ENCODE measurements around the gene RAD9A.
"Not testable (repeated sequence)": the region's sequence is repeated elsewhere in the genome, so short reads cannot be mapped to it uniquely, and the experiment has no call there.

Gene RAD9A

DNA sequence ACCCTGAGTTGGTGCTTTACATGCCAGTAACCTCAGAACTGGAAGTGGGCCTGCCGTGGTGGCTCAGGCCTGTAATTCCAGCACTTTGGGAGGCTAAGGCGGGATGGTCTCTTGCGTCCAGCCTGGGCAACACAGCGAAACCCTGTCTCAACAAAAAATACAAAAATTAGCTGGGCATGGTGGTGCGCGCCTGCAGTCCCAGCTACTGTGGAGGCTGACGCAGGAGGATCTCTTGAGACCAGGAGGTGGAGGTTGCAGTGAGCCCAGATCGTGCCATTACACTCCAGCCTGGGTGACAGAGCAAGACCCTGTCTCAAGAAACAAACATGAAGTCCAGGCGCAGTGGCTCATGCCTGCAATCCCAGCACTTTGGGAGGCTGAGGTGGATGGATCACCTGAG, 11.3 kb downstream of the RAD9A start:
- CTCF ChIA-PET, result interaction anchor here (1.3 kb wide), 1 partner anchor 46 kb away, joined by 3 read pairs; no protein-coding TSS in a partner anchor
- not testable (repeated sequence) for H3K27ac ChIP-seq (ENCODE audit: extremely low read depth, low read depth, low read length); H3K9me3 ChIP-seq (ENCODE audit: control insufficient read depth, insufficient read depth, low read depth, low read length); H3K4me1 ChIP-seq (ENCODE audit: control insufficient read depth, insufficient read depth, low read length); H3K4me3 ChIP-seq (ENCODE audit: low read depth, low read length)
- peaks cover 0 to 25% of the 10 kb centered on the region in 2 experiments; a peak in 1 of 3 replicates for H3K36me3 ChIP-seq (ENCODE audit: control insufficient read depth in 2 of 2, insufficient read depth in 1 of 2, low read length in 2 of 2)
- POLR2A ChIA-PET, result interaction anchor here (0.7 to 2.8 kb wide), 4 partner anchors 9 to 36 kb away, joined by 9 to 25 read pairs (median 13); partner anchors contain the start of gene RPS6KB2

DNA sequence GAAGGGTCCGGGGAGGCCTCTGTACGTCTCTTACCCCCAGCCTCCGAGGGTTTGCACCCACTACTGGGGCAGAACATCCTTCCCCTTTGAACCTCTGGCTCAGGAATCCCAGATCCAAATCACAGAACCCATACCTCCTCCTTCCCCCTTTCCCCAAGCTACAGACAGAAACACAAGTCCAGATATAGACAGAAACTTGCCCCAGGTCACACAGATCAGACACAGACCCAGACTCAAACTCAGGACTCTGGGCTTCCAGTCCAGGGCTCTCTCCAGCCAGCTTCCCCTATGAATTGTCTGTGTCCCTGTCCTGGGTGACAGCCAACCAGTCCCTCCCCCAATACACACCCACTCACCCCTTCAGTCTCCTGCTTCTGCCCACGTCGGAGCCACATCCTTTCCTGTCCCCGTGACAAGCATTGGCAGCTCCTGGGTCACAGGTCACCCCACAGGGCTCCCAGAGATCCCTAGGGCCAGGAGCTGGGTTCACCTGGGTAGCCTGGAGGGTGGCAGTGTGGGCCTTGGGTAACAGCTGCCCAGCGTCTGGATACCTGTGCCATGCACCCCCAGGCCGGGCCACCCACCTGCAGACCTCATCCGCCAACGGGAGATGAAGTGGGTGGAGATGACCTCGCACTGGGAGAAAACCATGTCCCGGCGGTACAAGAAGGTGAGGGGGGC, 12.9 kb downstream of the RAD9A start:
- POLR2A ChIA-PET, result no interaction called here
- TF ChIP-seq ZNF701 (tag by site-specific recombination; IDR thresholded peaks at IDR 0.05), result no peak
- TF ChIP-seq EGR2 (tag by site-specific recombination; IDR thresholded peaks at IDR 0.05; ENCODE audit: low read depth), result peak; percentile 96
- no peak for TF ChIP-seq ZNF610 (tag by site-specific recombination; IDR thresholded peaks at IDR 0.05; ENCODE audit: borderline replicate concordance)
- TF ChIP-seq, protein P1, sequence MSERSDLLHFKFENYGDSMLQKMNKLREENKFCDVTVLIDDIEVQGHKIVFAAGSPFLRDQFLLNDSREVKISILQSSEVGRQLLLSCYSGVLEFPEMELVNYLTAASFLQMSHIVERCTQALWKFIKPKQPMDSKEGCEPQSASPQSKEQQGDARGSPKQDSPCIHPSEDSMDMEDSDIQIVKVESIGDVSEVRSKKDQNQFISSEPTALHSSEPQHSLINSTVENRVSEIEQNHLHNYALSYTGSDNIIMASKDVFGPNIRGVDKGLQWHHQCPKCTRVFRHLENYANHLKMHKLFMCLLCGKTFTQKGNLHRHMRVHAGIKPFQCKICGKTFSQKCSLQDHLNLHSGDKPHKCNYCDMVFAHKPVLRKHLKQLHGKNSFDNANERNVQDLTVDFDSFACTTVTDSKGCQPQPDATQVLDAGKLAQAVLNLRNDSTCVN (tag by site-specific recombination; optimal IDR thresholded peaks at IDR 0.05), result no peak
- TF ChIP-seq, protein P2, sequence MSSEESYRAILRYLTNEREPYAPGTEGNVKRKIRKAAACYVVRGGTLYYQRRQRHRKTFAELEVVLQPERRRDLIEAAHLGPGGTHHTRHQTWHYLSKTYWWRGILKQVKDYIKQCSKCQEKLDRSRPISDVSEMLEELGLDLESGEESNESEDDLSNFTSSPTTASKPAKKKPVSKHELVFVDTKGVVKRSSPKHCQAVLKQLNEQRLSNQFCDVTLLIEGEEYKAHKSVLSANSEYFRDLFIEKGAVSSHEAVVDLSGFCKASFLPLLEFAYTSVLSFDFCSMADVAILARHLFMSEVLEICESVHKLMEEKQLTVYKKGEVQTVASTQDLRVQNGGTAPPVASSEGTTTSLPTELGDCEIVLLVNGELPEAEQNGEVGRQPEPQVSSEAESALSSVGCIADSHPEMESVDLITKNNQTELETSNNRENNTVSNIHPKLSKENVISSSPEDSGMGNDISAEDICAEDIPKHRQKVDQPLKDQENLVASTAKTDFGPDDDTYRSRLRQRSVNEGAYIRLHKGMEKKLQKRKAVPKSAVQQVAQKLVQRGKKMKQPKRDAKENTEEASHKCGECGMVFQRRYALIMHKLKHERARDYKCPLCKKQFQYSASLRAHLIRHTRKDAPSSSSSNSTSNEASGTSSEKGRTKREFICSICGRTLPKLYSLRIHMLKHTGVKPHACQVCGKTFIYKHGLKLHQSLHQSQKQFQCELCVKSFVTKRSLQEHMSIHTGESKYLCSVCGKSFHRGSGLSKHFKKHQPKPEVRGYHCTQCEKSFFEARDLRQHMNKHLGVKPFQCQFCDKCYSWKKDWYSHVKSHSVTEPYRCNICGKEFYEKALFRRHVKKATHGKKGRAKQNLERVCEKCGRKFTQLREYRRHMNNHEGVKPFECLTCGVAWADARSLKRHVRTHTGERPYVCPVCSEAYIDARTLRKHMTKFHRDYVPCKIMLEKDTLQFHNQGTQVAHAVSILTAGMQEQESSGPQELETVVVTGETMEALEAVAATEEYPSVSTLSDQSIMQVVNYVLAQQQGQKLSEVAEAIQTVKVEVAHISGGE (tag by site-specific recombination; conservative IDR thresholded peaks at IDR 0.05; ENCODE audit: low read depth), result no peak
- TF ChIP-seq ZFHX2 (tag by site-specific recombination; conservative IDR thresholded peaks at IDR 0.05), result peak; percentile 99
- TF ChIP-seq, protein P3, sequence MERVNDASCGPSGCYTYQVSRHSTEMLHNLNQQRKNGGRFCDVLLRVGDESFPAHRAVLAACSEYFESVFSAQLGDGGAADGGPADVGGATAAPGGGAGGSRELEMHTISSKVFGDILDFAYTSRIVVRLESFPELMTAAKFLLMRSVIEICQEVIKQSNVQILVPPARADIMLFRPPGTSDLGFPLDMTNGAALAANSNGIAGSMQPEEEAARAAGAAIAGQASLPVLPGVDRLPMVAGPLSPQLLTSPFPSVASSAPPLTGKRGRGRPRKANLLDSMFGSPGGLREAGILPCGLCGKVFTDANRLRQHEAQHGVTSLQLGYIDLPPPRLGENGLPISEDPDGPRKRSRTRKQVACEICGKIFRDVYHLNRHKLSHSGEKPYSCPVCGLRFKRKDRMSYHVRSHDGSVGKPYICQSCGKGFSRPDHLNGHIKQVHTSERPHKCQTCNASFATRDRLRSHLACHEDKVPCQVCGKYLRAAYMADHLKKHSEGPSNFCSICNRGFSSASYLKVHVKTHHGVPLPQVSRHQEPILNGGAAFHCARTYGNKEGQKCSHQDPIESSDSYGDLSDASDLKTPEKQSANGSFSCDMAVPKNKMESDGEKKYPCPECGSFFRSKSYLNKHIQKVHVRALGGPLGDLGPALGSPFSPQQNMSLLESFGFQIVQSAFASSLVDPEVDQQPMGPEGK (tag by site-specific recombination; IDR thresholded peaks at IDR 0.05), result no peak
- H3K36me3 ChIP-seq (ENCODE audit: control insufficient read depth in 2 of 2, insufficient read depth in 1 of 2, low read length in 2 of 2), result peaks cover 0 to 10% of the 10 kb centered on the region in 2 experiments; a peak in 1 of 3 replicates
- H3K27ac ChIP-seq (ENCODE audit: extremely low read depth, low read depth, low read length), result no peak overlapping the region
- no peak overlapping the region for H3K4me3 ChIP-seq (ENCODE audit: low read depth, low read length)
- H3K9me3 ChIP-seq (ENCODE audit: control insufficient read depth, insufficient read depth, low read depth, low read length), result no peaks in the 10 kb centered on the region
- H3K4me1 ChIP-seq (ENCODE audit: control insufficient read depth, insufficient read depth, low read length), result no peaks in the 10 kb centered on the region
- CTCF ChIA-PET, result no interaction called here

DNA sequence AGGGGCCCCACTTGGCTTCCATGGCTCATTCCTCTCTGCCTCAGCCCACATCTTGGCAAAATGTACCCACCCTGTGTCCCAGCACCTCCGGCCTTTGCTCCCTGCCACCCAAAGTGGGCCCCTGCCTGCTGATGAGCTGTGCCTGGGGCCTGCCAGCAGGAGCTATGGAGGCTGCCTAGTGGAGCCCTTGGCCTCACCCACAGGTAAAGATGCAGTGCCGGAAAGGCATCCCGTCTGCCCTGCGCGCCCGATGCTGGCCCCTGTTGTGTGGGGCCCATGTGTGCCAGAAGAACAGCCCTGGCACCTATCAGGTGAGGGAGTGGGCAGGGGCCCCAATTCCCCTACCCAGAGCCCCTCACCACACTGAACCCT, 13.4 kb downstream of the RAD9A start:
- peaks cover 0 to 6% of the 10 kb centered on the region in 2 experiments; a peak in 1 of 3 replicates for H3K36me3 ChIP-seq (ENCODE audit: control insufficient read depth in 2 of 2, insufficient read depth in 1 of 2, low read length in 2 of 2)
- ChIA-PET POLR2A (no interaction called here), CTCF (interaction anchor here (0.7 kb wide), 1 partner anchor 60 kb away, joined by 5 read pairs; no protein-coding TSS in a partner anchor)
- H3K4me1 ChIP-seq (ENCODE audit: control insufficient read depth, insufficient read depth, low read length), result no peaks in the 10 kb centered on the region
- H3K9me3 ChIP-seq (ENCODE audit: control insufficient read depth, insufficient read depth, low read depth, low read length), result no peaks in the 10 kb centered on the region
- no peak overlapping the region for H3K27ac ChIP-seq (ENCODE audit: extremely low read depth, low read depth, low read length)
- TF ChIP-seq ZBTB7A (tag by site-specific recombination; IDR thresholded peaks at IDR 0.05; ENCODE audit: low read depth) (no peak), ZSCAN16 (tag by site-specific recombination; IDR thresholded peaks at IDR 0.05) (no peak), GFI1B (tag by site-specific recombination; IDR thresholded peaks at IDR 0.05) (no peak), ZNF24 (tag by site-specific recombination; IDR thresholded peaks at IDR 0.05) (no peak)
- TF ChIP-seq, protein P4, sequence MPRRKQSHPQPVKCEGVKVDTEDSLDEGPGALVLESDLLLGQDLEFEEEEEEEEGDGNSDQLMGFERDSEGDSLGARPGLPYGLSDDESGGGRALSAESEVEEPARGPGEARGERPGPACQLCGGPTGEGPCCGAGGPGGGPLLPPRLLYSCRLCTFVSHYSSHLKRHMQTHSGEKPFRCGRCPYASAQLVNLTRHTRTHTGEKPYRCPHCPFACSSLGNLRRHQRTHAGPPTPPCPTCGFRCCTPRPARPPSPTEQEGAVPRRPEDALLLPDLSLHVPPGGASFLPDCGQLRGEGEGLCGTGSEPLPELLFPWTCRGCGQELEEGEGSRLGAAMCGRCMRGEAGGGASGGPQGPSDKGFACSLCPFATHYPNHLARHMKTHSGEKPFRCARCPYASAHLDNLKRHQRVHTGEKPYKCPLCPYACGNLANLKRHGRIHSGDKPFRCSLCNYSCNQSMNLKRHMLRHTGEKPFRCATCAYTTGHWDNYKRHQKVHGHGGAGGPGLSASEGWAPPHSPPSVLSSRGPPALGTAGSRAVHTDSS (tag by site-specific recombination; IDR thresholded peaks at IDR 0.05), result no peak
- TF ChIP-seq, protein P5, sequence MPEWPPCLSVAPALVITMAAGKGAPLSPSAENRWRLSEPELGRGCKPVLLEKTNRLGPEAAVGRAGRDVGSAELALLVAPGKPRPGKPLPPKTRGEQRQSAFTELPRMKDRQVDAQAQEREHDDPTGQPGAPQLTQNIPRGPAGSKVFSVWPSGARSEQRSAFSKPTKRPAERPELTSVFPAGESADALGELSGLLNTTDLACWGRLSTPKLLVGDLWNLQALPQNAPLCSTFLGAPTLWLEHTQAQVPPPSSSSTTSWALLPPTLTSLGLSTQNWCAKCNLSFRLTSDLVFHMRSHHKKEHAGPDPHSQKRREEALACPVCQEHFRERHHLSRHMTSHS (tag by site-specific recombination; IDR thresholded peaks at IDR 0.05), result no peak
- H3K4me3 ChIP-seq (ENCODE audit: low read depth, low read length), result no peak overlapping the region

All from HEK293 (cell line).